C4-2B (cell line): ENCODE measurements around the gene HTD2.

ENCODE experiments used
- H3K27ac ChIP-seq: fragments of 450-650 bp; 2 replicates; pipeline ENCODE4 v1.5.1; 2017
- CTCF ChIP-seq: fragments of 450-650 bp; conservative IDR thresholded peaks from 2 replicates; pipeline ENCODE4 v1.5.1; 2017; ENCODE audit warnings: mild to moderate bottlenecking
- ZFX ChIP-seq: fragments of 450-650 bp; IDR thresholded peaks from 2 replicates; pipeline ENCODE4 v1.6.1; 2017

The HTD2 gene

GRCh38 chr3:58356054-58356453 is 49.7 kb downstream of the HTD2 start:
- H3K27ac ChIP-seq = no peak overlapping the region
- TF ChIP-seq ZFX = no peak
- TF ChIP-seq CTCF = no peak

- TF ChIP-seq ZFX (no peak), CTCF (no peak)
- H3K27ac ChIP-seq = no peak overlapping the region
These were observed 51.1 kb downstream of the HTD2 start for GRCh38 chr3:58357402-58357801.

- no peak overlapping the region for H3K27ac ChIP-seq
- TF ChIP-seq CTCF = no peak
- no peak for TF ChIP-seq ZFX
These were observed 51.8 kb downstream of the HTD2 start for GRCh38 chr3:58358092-58358491.

GRCh38 chr3:58358808-58359207 is 52.5 kb downstream of the HTD2 start:
- no peak overlapping the region for H3K27ac ChIP-seq
- TF ChIP-seq ZFX (no peak), CTCF (no peak)

- no peak overlapping the region for H3K27ac ChIP-seq
- no peak for TF ChIP-seq CTCF
- TF ChIP-seq ZFX = no peak
These were observed 53.3 kb downstream of the HTD2 start for GRCh38 chr3:58359621-58360020.

GRCh38 chr3:58361866-58362265 is 55.5 kb downstream of the HTD2 start:
- no peak for TF ChIP-seq ZFX
- no peak for TF ChIP-seq CTCF
- H3K27ac ChIP-seq = no peak overlapping the region

GRCh38 chr3:58366699-58367098 is 60.4 kb downstream of the HTD2 start:
- no peak overlapping the region for H3K27ac ChIP-seq
- TF ChIP-seq CTCF (no peak), ZFX (no peak)

GRCh38 chr3:58369038-58369437 is 62.7 kb downstream of the HTD2 start:
- H3K27ac ChIP-seq = no peak overlapping the region
- TF ChIP-seq ZFX (no peak), CTCF (no peak)
